ENCODE measurements around the gene FLRT3.

Gene FLRT3

DNA sequence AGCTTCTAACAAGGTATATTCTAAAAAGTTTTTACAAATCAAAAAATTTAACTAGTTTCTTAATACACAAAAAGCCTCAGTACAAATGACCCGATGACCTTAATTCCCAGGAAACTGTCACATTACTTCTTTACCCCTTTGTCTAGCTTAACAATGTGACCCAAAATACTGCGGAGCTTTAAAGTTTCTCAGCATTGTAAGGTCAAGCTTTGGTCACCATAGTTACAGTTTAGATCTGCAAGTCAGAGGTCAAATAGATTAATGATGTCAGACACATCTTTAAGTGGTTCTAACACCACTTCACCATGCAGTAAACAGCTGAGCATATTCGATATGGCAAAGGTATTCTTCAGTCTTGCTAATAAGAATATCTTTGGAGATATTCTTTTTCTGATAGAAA lies 36.8 kb upstream of the FLRT3 start:
- DNase-seq, result no peak
- CTCF ChIA-PET, result no interaction called here

DNA sequence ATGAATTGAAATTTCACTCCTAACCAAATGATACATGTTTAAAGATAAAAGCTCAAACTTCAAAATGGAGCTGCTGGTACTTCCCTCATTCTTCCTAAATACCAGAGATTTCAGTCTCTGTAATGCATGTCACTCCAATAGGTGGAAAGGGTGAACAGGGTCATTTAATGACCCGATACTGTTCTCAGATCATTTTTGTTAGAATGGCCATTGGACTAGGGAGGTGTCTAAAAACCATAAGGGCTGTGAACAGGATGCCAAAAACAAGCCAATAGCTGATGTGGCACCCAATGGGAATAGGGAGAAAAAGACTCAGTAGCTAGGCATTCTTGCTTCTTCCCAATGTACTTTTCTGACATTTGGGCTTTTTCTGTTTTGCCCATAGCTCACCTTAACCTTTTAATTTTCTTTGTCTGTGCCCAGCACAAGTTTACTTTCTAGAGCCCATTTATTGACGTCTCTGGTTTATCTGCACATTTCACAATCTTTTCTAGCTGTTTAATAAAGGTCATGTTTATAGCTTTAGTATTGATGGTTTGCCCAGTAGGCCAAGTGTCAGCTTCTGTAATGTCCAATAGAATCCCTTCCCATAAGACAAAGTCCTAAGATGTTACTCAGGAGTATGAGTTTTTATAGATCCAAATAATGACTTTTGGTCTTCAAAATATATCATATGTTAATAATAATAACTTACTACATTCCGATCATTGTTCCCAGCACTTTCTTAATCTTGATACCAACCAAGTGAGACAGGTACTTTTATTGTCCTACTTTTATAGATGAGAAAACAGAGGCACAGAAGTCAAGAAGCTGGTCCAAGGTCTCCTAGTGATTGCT lies 24.3 kb upstream of the FLRT3 start:
- DNase-seq, result no peak
- no peaks in the 10 kb centered on the region for H3K36me3 ChIP-seq (ENCODE audit: control insufficient read depth in 4 of 4, insufficient read depth in 4 of 4, low read length in 3 of 4)
- H3K9me3 ChIP-seq (ENCODE audit: control extremely low read depth in 1 of 5, control insufficient read depth in 4 of 5, insufficient read depth in 2 of 5, low read depth in 1 of 5, low read length in 4 of 5), result peaks cover 0 to 4% (median 0%) of the 10 kb centered on the region in 5 experiments
- WGBS (ENCODE audit: insufficient coverage), result 100% methylated on average over 1 of the region's 3 CpGs
- POLR2A ChIA-PET, result no interaction called here
- H3K27me3 ChIP-seq (replicated peaks in 2 of 5; ENCODE audit: control insufficient read depth in 4 of 5, insufficient read depth in 5 of 5, low read length in 4 of 5), result no peaks in the 10 kb centered on the region
- CTCF ChIA-PET, result interaction anchor here (0.7 kb wide), 1 partner anchor 75 kb away, joined by 4 read pairs; no protein-coding TSS in a partner anchor
- no peak overlapping the region for H3K4me3 ChIP-seq (ENCODE audit: control insufficient read depth in 1 of 7, extremely low read depth in 1 of 7, insufficient read depth in 4 of 7, low read depth in 2 of 7, low read length in 6 of 7)
- H3K27ac ChIP-seq (ENCODE audit: insufficient read depth in 1 of 2, low read depth in 1 of 2, low read length in 2 of 2, poor library complexity in 1 of 2, severe bottlenecking in 2 of 2), result no peak overlapping the region
- no peaks in the 10 kb centered on the region for H3K4me1 ChIP-seq (ENCODE audit: control extremely low read depth in 1 of 4, control insufficient read depth in 4 of 4, insufficient read depth in 4 of 4, low read length in 3 of 4)

More for the DNA sequence above, 36.8 kb upstream of the FLRT3 start:
- Histone ChIP-seq H3K36me3 (ENCODE audit: control insufficient read depth in 4 of 4, insufficient read depth in 4 of 4, low read length in 3 of 4) (no peaks in the 10 kb centered on the region), H3K4me1 (ENCODE audit: control extremely low read depth in 1 of 4, control insufficient read depth in 4 of 4, insufficient read depth in 4 of 4, low read length in 3 of 4) (no peaks in the 10 kb centered on the region), H3K9me3 (ENCODE audit: control extremely low read depth in 1 of 5, control insufficient read depth in 4 of 5, insufficient read depth in 2 of 5, low read depth in 1 of 5, low read length in 4 of 5) (no peaks in the 10 kb centered on the region), H3K4me3 (ENCODE audit: control insufficient read depth in 1 of 7, extremely low read depth in 1 of 7, insufficient read depth in 4 of 7, low read depth in 2 of 7, low read length in 6 of 7) (no peak overlapping the region), H3K27ac (ENCODE audit: insufficient read depth in 1 of 2, low read depth in 1 of 2, low read length in 2 of 2, poor library complexity in 1 of 2, severe bottlenecking in 2 of 2) (no peak overlapping the region), H3K27me3 (replicated peaks in 2 of 5; ENCODE audit: control insufficient read depth in 4 of 5, insufficient read depth in 5 of 5, low read length in 4 of 5) (no peaks in the 10 kb centered on the region)
- POLR2A ChIA-PET, result no interaction called here
- 40% methylated on average over 1 of the region's 3 CpGs for WGBS (ENCODE audit: insufficient coverage)

DNA sequence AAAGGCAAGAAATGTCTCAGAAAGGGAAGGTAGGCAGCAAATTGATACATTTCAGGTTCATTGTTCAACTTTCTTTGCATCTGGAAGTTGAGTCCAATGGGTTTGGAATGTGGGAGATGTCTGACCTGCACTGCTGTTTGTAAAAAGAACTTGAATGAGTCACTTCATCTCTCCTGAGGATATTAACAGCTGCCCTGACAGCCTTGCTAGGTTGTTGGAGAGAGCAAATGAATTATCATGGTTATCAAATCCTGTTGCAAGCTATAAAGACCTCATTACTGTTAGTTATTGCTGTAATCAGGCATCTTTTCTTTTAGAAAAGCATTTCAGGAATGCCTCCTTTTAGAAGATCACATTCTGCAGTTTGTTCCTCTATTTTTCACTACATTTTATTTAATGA lies 23.0 kb upstream of the FLRT3 start:
- no peak overlapping the region for H3K4me3 ChIP-seq (ENCODE audit: control insufficient read depth in 1 of 7, extremely low read depth in 1 of 7, insufficient read depth in 4 of 7, low read depth in 2 of 7, low read length in 6 of 7)
- H3K9me3 ChIP-seq (ENCODE audit: control extremely low read depth in 1 of 5, control insufficient read depth in 4 of 5, insufficient read depth in 2 of 5, low read depth in 1 of 5, low read length in 4 of 5), result peaks cover 0 to 1% (median 0%) of the 10 kb centered on the region in 5 experiments
- no peak for DNase-seq
- H3K4me1 ChIP-seq (ENCODE audit: control extremely low read depth in 1 of 4, control insufficient read depth in 4 of 4, insufficient read depth in 4 of 4, low read length in 3 of 4), result no peaks in the 10 kb centered on the region
- no peaks in the 10 kb centered on the region for H3K36me3 ChIP-seq (ENCODE audit: control insufficient read depth in 4 of 4, insufficient read depth in 4 of 4, low read length in 3 of 4)
- POLR2A ChIA-PET, result no interaction called here
- H3K27me3 ChIP-seq (replicated peaks in 2 of 5; ENCODE audit: control insufficient read depth in 4 of 5, insufficient read depth in 5 of 5, low read length in 4 of 5), result no peaks in the 10 kb centered on the region
- CTCF ChIA-PET, result no interaction called here
- no peak overlapping the region for H3K27ac ChIP-seq (ENCODE audit: insufficient read depth in 1 of 2, low read depth in 1 of 2, low read length in 2 of 2, poor library complexity in 1 of 2, severe bottlenecking in 2 of 2)

DNA sequence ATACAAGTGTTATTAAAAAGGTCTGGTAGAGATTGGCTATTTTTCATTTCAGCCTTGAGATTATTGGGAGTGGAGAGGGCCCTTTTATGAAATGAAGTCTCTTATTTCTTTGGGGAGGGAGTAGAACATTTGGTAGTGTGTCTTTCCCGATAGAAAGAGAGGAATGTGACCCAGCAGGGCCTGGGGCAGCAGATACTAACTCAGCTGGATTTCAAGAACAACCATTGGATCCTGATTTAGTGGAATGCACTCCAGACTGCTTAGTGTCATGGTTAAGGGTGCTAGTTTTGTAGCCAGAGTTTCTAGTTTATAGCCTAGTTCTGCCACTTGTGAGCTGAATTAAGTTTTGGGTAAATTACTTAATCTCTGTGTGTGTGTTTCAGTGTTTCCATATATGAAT lies 18.4 kb upstream of the FLRT3 start:
- 83% methylated on average over 1 of the region's 1 CpG for WGBS (ENCODE audit: insufficient coverage)
- no peaks in the 10 kb centered on the region for H3K9me3 ChIP-seq (ENCODE audit: control extremely low read depth in 1 of 5, control insufficient read depth in 4 of 5, insufficient read depth in 2 of 5, low read depth in 1 of 5, low read length in 4 of 5)
- H3K36me3 ChIP-seq (ENCODE audit: control insufficient read depth in 4 of 4, insufficient read depth in 4 of 4, low read length in 3 of 4), result no peaks in the 10 kb centered on the region
- no peaks in the 10 kb centered on the region for H3K4me1 ChIP-seq (ENCODE audit: control extremely low read depth in 1 of 4, control insufficient read depth in 4 of 4, insufficient read depth in 4 of 4, low read length in 3 of 4)
- no peaks in the 10 kb centered on the region for H3K27me3 ChIP-seq (replicated peaks in 2 of 5; ENCODE audit: control insufficient read depth in 4 of 5, insufficient read depth in 5 of 5, low read length in 4 of 5)
- ChIA-PET POLR2A (no interaction called here), CTCF (no interaction called here)
- no peak for DNase-seq
- no peak overlapping the region for H3K4me3 ChIP-seq (ENCODE audit: control insufficient read depth in 1 of 7, extremely low read depth in 1 of 7, insufficient read depth in 4 of 7, low read depth in 2 of 7, low read length in 6 of 7)
- H3K27ac ChIP-seq (ENCODE audit: insufficient read depth in 1 of 2, low read depth in 1 of 2, low read length in 2 of 2, poor library complexity in 1 of 2, severe bottlenecking in 2 of 2), result no peak overlapping the region

DNA sequence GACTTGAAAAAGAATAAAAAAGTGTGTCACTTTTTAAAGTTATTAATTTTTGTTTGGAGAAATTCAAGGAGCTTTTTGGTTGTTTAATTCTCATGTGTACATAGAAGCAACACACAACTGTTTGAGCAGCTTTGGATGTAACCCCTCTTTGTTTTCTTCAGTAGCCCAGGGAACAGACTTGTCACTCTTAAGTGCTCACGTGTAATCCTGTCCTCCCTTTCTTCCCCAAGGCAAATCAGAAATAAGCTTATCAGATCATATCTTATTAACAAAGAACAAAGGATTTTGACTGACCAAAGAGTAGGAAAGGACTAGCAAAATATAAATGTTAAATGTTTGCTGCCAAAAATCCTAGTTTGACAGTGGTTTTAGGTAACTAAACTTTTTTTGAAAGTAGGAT lies 7.3 kb upstream of the FLRT3 start:
- no peaks in the 10 kb centered on the region for H3K9me3 ChIP-seq (ENCODE audit: control extremely low read depth in 1 of 5, control insufficient read depth in 4 of 5, insufficient read depth in 2 of 5, low read depth in 1 of 5, low read length in 4 of 5)
- no peak for DNase-seq
- H3K4me1 ChIP-seq (ENCODE audit: control extremely low read depth in 1 of 4, control insufficient read depth in 4 of 4, insufficient read depth in 4 of 4, low read length in 3 of 4), result no peaks in the 10 kb centered on the region
- no peaks in the 10 kb centered on the region for H3K27me3 ChIP-seq (replicated peaks in 2 of 5; ENCODE audit: control insufficient read depth in 4 of 5, insufficient read depth in 5 of 5, low read length in 4 of 5)
- no peaks in the 10 kb centered on the region for H3K36me3 ChIP-seq (ENCODE audit: control insufficient read depth in 4 of 4, insufficient read depth in 4 of 4, low read length in 3 of 4)
- no CpG with 5 or more reads among the region's 1 CpG for WGBS (ENCODE audit: insufficient coverage)
- ChIA-PET CTCF (interaction anchor here (1.2 kb wide), 1 partner anchor 9 kb away, joined by 4 read pairs; no protein-coding TSS in a partner anchor), POLR2A (no interaction called here)
- H3K27ac ChIP-seq (ENCODE audit: insufficient read depth in 1 of 2, low read depth in 1 of 2, low read length in 2 of 2, poor library complexity in 1 of 2, severe bottlenecking in 2 of 2), result no peak overlapping the region
- no peak overlapping the region for H3K4me3 ChIP-seq (ENCODE audit: control insufficient read depth in 1 of 7, extremely low read depth in 1 of 7, insufficient read depth in 4 of 7, low read depth in 2 of 7, low read length in 6 of 7)

DNA sequence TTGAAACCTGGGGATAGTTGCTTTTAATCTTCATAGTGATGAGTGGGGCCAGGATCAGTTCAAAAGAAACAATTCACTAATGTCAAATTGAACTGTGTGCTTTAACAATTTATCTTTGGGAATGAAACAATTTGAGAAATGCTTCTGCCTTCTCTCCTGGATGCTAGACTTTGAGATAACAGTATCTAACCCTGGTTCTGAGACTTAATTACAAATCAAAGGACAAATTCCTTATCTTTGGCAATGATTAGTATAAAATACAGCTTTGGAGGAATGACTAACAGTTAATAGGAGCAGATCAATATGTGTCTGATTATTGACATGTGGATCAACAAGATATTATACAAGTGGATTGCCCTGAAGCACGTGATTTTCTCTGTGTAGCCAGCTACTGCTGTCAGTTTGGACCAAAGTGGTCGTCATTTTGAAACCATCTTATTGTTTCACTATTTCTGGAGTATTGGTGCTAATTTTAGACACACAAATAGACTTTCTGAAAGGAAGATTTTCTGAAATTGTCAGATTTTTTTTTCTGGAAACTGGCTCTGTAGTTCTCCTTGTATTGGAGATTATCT lies 6.2 kb upstream of the FLRT3 start:
- H3K27me3 ChIP-seq (replicated peaks in 2 of 5; ENCODE audit: control insufficient read depth in 4 of 5, insufficient read depth in 5 of 5, low read length in 4 of 5), result no peaks in the 10 kb centered on the region
- DNase-seq, result no peak
- H3K4me1 ChIP-seq (ENCODE audit: control extremely low read depth in 1 of 4, control insufficient read depth in 4 of 4, insufficient read depth in 4 of 4, low read length in 3 of 4), result no peaks in the 10 kb centered on the region
- no peak overlapping the region for H3K4me3 ChIP-seq (ENCODE audit: control insufficient read depth in 1 of 7, extremely low read depth in 1 of 7, insufficient read depth in 4 of 7, low read depth in 2 of 7, low read length in 6 of 7)
- no peaks in the 10 kb centered on the region for H3K36me3 ChIP-seq (ENCODE audit: control insufficient read depth in 4 of 4, insufficient read depth in 4 of 4, low read length in 3 of 4)
- CTCF ChIA-PET, result interaction anchor here (0.6 kb wide), 1 partner anchor 895 kb away, joined by 3 read pairs; no protein-coding TSS in a partner anchor
- WGBS (ENCODE audit: insufficient coverage), result 100% methylated on average over 2 of the region's 2 CpGs
- no peaks in the 10 kb centered on the region for H3K9me3 ChIP-seq (ENCODE audit: control extremely low read depth in 1 of 5, control insufficient read depth in 4 of 5, insufficient read depth in 2 of 5, low read depth in 1 of 5, low read length in 4 of 5)
- POLR2A ChIA-PET, result no interaction called here
- H3K27ac ChIP-seq (ENCODE audit: insufficient read depth in 1 of 2, low read depth in 1 of 2, low read length in 2 of 2, poor library complexity in 1 of 2, severe bottlenecking in 2 of 2), result no peak overlapping the region

DNA sequence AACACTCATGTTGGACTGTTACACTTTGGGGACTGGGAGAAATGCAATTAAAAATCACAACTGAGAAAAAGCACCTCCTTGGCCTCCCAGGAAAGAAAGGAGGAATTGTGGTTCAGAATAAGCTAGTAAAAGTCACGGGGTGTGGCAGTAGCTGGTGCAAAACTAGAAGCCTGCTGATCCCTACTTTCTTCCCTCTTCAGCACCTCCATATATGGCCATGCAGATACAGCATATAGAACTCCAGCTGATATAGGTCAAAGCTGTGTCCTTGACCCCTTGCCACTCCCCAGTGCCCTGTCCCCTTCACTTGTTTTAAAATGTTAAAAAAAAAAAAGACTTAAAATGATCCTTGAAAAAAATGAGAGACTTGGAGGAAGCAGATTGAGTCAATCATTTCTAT lies 5.5 kb upstream of the FLRT3 start:
- no peaks in the 10 kb centered on the region for H3K36me3 ChIP-seq (ENCODE audit: control insufficient read depth in 4 of 4, insufficient read depth in 4 of 4, low read length in 3 of 4)
- POLR2A ChIA-PET, result no interaction called here
- DNase-seq, result no peak

More for the DNA sequence above, 5.5 kb upstream of the FLRT3 start:
- H3K4me3 ChIP-seq (ENCODE audit: control insufficient read depth in 1 of 7, extremely low read depth in 1 of 7, insufficient read depth in 4 of 7, low read depth in 2 of 7, low read length in 6 of 7), result no peak overlapping the region
- H3K27ac ChIP-seq (ENCODE audit: insufficient read depth in 1 of 2, low read depth in 1 of 2, low read length in 2 of 2, poor library complexity in 1 of 2, severe bottlenecking in 2 of 2), result no peak overlapping the region
- CTCF ChIA-PET, result interaction anchor here (0.6 kb wide), 1 partner anchor 895 kb away, joined by 3 read pairs; no protein-coding TSS in a partner anchor
- no peaks in the 10 kb centered on the region for H3K27me3 ChIP-seq (replicated peaks in 2 of 5; ENCODE audit: control insufficient read depth in 4 of 5, insufficient read depth in 5 of 5, low read length in 4 of 5)
- H3K4me1 ChIP-seq (ENCODE audit: control extremely low read depth in 1 of 4, control insufficient read depth in 4 of 4, insufficient read depth in 4 of 4, low read length in 3 of 4), result no peaks in the 10 kb centered on the region
- WGBS (ENCODE audit: insufficient coverage), result no CpG with 5 or more reads among the region's 1 CpG
- H3K9me3 ChIP-seq (ENCODE audit: control extremely low read depth in 1 of 5, control insufficient read depth in 4 of 5, insufficient read depth in 2 of 5, low read depth in 1 of 5, low read length in 4 of 5), result no peaks in the 10 kb centered on the region
